A673 (cell line): ENCODE results near the gene NOM1. TPM values are rescaled to one million over a fixed set of nuclear protein-coding genes. Genes with fewer than 3 reads are reported as not detected.
A peak's percentile ranks its signal among the peaks of the same experiment; 100 is the strongest.

Source experiments
- BruUV-seq: library from RNA; stranded (reverse); fragments of 400-500 nt; replicated peaks from 2 replicates; lab custom pipeline; 2021; lab: Mats Ljungman, UMichigan
- CTCF ChIA-PET: fragments of 300-600 bp; sonication (Branson Sonifier 250); formaldehyde crosslinking; loops from one replicate; lab custom pipeline; 2022; ENCODE audit warnings: antibody characterized with exemption; lab: Charles Lee
- POLR2A ChIA-PET: fragments of 300-600 bp; sonication (Branson Sonifier 250); formaldehyde crosslinking; loops from one replicate; lab custom pipeline; 2022; ENCODE audit warnings: antibody characterized with exemption; ENCODE audit not compliant: low non-redundant PET; lab: Charles Lee
- DNase-seq: peaks from one replicate; pipeline ENCODE4 v3.0.0-alpha.2; 2015; ENCODE audit warnings: low spot score
- H3K27ac ChIP-seq: fragments of 200-600 bp; sonication (generic); 2 replicates; pipeline ENCODE4 v1.5.1; 2016; ENCODE audit warnings: mixed run types, low read depth, mild to moderate bottlenecking, mixed read lengths, antibody characterized with exemption, low read length; ENCODE audit not compliant: poor library complexity, severe bottlenecking
- H3K27me3 ChIP-seq: fragments of 200-600 bp; sonication (generic); replicated peaks from 2 replicates; pipeline ENCODE4 v1.6.1; 2017; ENCODE audit warnings: mixed run types, low read depth, mild to moderate bottlenecking, mixed read lengths, antibody characterized with exemption, low read length; ENCODE audit not compliant: insufficient read depth, poor library complexity
- H3K36me3 ChIP-seq: fragments of 200-600 bp; sonication (generic); 2 replicates; pipeline ENCODE4 v1.6.1; 2016; ENCODE audit warnings: mixed run types, mild to moderate bottlenecking, mixed read lengths, antibody characterized with exemption, low read length; ENCODE audit not compliant: insufficient read depth, poor library complexity, severe bottlenecking
- H3K4me1 ChIP-seq: fragments of 200-600 bp; sonication (generic); 2 replicates; pipeline ENCODE4 v1.6.1; 2017; ENCODE audit warnings: mixed run types, mild to moderate bottlenecking, mixed read lengths, antibody characterized with exemption, low read length; ENCODE audit not compliant: insufficient read depth, poor library complexity, severe bottlenecking
- H3K4me3 ChIP-seq: fragments of 200-600 bp; sonication (generic); 2 replicates; pipeline ENCODE4 v1.5.1; 2016; ENCODE audit warnings: low read depth, mixed run types, mild to moderate bottlenecking, mixed read lengths, low read length; ENCODE audit not compliant: poor library complexity, severe bottlenecking
- H3K9me3 ChIP-seq: fragments of 200-600 bp; sonication (generic); 2 replicates; pipeline ENCODE4 v1.6.1; 2016; ENCODE audit warnings: mixed run types, low read depth, mild to moderate bottlenecking, mixed read lengths, antibody characterized with exemption, low read length; ENCODE audit not compliant: poor library complexity, severe bottlenecking
- EZH2 ChIP-seq: fragments of 200-600 bp; sonication (generic); IDR thresholded peaks from 2 replicates; pipeline ENCODE4 v1.6.1; 2017; ENCODE audit warnings: borderline replicate concordance, low read depth, mild to moderate bottlenecking, mixed read lengths, antibody characterized with exemption, low read length; ENCODE audit not compliant: poor library complexity, severe bottlenecking
- intact Hi-C: fragments of 100-400 bp; cut with micrococcal nuclease; formaldehyde crosslinking; loops from one replicate; pipeline ENCODE4 v1.10.0; 2022; ENCODE audit not compliant: unreplicated experiment
- total RNA-seq: library from RNA; stranded (reverse); gene quantifications from 2 replicates; pipeline ENCODE4 v1.2.3, GENCODE V29; 2021
- TF ChIP-seq, protein P1 (sequence below): fragments of 300-800, 200-600 bp; sonication (generic); conservative IDR thresholded peaks from 2 replicates; pipeline ENCODE4 v1.5.1; 2017; ENCODE audit warnings: low read depth, mild to moderate bottlenecking, antibody characterized with exemption, low read length, moderate library complexity, mixed read lengths

NOM1 gene
- total RNA-seq, 1 experiment from 2014 or later, result 34.1 TPM

DNA sequence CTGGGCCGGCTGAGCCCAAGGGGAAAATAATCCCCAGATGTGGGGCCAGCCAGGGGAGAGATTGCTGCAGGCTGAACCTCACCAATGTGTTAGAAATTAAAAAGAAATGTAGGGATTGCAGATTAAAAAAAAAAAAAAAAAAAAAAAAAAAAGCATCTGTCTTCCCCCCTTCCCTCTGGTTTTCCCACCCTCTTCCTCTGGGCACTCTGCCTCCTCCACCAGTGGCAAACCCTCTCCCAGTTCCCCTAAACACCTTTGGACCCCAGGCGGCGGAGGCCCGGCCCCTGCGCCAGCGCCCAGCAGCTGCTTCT, 53.9 kb downstream of the NOM1 start:
- no peak for DNase-seq
- H3K4me1 ChIP-seq, result no peaks in the 10 kb centered on the region
- POLR2A ChIA-PET, result no interaction called here
- no peak overlapping the region for H3K27ac ChIP-seq
- no peak overlapping the region for H3K4me3 ChIP-seq
- CTCF ChIA-PET, result no interaction called here
- no peaks in the 10 kb centered on the region for H3K9me3 ChIP-seq
- H3K27me3 ChIP-seq, result peaks cover 100% of the 10 kb centered on the region
- no TSS peak for BruUV-seq
- TF ChIP-seq, protein P1, sequence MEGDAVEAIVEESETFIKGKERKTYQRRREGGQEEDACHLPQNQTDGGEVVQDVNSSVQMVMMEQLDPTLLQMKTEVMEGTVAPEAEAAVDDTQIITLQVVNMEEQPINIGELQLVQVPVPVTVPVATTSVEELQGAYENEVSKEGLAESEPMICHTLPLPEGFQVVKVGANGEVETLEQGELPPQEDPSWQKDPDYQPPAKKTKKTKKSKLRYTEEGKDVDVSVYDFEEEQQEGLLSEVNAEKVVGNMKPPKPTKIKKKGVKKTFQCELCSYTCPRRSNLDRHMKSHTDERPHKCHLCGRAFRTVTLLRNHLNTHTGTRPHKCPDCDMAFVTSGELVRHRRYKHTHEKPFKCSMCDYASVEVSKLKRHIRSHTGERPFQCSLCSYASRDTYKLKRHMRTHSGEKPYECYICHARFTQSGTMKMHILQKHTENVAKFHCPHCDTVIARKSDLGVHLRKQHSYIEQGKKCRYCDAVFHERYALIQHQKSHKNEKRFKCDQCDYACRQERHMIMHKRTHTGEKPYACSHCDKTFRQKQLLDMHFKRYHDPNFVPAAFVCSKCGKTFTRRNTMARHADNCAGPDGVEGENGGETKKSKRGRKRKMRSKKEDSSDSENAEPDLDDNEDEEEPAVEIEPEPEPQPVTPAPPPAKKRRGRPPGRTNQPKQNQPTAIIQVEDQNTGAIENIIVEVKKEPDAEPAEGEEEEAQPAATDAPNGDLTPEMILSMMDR, result no peak
- TF ChIP-seq EZH2, result no peak
- no peaks in the 10 kb centered on the region for H3K36me3 ChIP-seq
- intact Hi-C loops, result no loop called here

DNA sequence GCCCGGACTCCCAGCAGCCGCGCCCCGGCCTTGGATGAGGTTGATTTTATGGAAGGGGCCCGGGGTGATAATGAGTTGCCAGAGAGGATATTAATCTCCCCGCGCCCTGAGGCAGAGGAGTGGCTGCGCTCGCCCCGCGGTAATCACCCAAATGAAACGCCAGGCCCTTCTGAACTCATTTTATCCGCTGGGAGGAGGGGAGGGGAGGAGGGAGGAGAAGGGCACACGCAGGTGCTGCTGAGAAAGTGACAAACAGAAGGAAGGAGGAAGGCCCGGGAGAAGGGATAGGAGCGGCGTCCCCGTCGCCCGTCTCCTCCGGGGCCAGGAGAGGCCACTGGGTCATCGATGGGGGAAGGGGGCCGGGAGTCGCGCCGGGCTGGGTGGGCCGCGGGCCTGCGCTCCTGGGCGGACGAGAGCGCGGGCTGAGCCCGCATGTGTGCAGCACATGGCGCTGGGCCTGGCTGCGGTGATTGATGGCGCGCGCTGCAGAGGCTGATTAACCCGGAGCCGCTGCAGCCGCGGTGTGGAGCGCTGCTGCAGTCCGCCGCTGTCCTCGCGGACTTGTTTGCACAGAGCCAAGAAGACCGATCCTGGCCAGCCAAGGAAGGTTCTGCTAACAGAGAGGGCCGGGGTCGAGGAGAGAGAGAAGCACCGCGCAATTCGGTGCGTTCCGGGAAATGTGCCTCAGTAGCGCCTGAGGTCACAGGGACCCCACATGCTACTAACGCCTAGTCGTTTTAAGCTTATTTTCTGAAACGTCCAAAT, 54.4 kb downstream of the NOM1 start:
- no peak for DNase-seq
- TF ChIP-seq, protein P1, result no peak
- TF ChIP-seq EZH2, result peak; percentile 83
- H3K4me3 ChIP-seq, result no peak overlapping the region
- H3K4me1 ChIP-seq, result no peaks in the 10 kb centered on the region
- CTCF ChIA-PET, result no interaction called here
- H3K27ac ChIP-seq, result no peak overlapping the region
- no TSS peak for BruUV-seq
- intact Hi-C loops, result no loop called here
- peaks cover 100% of the 10 kb centered on the region for H3K27me3 ChIP-seq
- POLR2A ChIA-PET, result no interaction called here
- H3K9me3 ChIP-seq, result no peaks in the 10 kb centered on the region
- H3K36me3 ChIP-seq, result no peaks in the 10 kb centered on the region

DNA sequence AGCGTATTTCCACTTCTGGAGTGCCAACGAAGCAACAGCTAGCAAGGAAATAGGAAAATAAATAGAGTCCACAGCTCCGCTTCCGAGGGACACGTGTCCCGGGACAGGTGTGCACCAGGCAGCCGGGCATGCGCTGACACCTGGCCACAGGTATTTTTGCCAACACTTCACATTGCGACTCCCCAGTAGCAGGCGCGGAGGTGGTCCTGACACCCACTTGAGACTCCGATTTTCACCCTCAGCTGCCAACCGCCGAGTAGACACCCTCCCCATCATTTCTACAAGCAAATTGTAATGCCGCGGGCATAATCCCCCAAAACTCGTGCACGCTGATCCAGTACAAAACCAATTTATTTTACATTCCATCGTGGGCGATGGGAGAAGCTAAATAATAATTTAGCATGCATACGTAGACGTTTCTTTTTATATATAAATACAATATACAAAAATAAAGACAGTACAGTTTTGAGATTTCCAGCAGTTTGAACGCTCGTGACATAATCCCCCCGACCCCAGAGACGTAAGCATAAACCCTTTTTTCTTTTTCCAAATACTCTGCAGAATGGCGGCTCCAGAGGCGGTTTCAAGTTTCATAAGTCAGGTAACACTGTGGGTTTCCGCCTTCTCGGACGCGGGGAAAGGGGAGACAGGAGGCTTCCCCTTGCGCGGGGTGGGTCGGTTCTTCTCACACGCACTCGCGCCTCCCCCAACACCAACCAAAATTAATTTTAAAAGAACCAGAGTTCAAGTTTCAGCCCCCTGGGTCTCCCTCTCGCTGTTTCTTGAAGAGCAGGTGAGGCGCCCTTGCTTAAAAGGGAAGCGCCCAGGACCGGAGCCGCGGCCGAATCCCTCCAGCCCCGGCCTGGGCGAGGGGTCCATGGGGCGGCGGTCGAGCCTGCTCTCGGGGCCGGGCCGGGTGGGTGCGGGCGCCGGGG, 55.3 kb downstream of the NOM1 start:
- intact Hi-C loops, result no loop called here
- no peak overlapping the region for H3K27ac ChIP-seq
- ChIA-PET POLR2A (no interaction called here), CTCF (no interaction called here)
- BruUV-seq, result no TSS peak
- no peak overlapping the region for H3K4me3 ChIP-seq
- no peaks in the 10 kb centered on the region for H3K4me1 ChIP-seq
- DNase-seq, result no peak
- H3K27me3 ChIP-seq, result peaks cover 99% of the 10 kb centered on the region
- no peaks in the 10 kb centered on the region for H3K36me3 ChIP-seq
- TF ChIP-seq, protein P1, result no peak
- peak; percentile 87 for TF ChIP-seq EZH2
- no peaks in the 10 kb centered on the region for H3K9me3 ChIP-seq
